Middle frontal gyrus (tissue), 1 donor: Measurements from ENCODE around the gene FKBP8.

Source experiments
- DNase-seq: peaks from one replicate; pipeline ENCODE4 v3.0.0-alpha.2; 2015; ENCODE audit warnings: low spot score; ENCODE audit errors: extremely low spot score

The FKBP8 gene

DNA sequence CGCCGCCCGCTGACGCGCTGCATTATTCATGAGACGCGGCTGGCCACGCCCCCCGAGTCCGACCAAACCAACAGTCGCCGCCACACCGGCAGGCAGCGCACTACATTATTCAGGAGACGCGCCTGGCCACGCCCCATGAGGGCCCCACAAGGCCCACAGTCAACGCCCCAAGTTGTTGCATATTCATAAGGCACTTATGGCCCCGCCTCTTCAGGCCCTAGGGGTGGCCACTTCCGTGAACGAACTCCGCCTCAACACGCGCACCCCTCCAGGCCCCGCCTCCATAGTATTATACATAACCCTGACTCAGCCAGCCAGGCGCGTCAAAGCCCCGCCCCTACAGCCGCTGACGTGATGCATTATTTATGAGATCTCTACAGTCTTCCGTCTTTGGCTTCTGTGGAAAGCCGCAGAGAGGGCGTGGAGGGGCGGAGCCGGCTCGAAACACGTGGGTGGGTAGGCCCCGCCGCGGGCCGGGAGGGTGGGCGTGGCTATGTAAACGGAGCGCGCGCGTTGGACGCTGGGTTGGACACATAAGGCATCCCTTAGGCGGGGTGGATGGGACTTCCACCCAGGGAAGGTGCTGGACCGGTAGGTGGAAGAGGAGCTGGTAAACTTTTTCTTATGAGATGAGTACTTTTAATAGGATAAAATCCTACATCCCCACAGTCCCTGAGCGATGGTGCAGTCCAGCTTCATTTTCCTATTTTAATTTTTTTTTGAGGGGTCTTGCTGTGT, 21.1 kb downstream of the FKBP8 start:
- DNase-seq = peak; percentile 100

DNA sequence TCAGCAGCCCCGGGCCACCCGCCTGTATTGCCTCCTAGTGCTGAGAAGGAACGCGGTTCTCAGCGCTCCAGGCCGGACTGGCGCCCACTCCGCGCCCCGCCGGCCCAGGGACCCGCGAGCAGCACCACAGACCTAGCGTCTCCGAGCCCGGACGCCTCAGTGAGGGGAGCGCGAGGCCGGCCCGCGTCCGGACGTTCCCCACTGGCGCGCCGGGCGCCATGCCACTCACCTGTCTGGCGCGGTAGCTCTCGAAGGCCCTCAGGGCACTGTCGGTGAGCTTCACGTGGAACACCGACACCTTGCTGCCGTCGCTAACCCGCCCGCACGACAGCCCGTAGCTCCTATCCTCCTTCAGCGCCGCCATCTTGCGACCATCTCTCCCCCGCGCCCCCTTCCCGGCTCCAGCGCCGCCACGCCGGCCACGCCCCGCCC, 21.7 kb downstream of the FKBP8 start, which contains the start of gene ELL:
Gene ELL (minus strand): TSS at position 379 of the 432 bp plus-strand sequence. CDS start 15 bp downstream, at position 364.
- no peak for DNase-seq

DNA sequence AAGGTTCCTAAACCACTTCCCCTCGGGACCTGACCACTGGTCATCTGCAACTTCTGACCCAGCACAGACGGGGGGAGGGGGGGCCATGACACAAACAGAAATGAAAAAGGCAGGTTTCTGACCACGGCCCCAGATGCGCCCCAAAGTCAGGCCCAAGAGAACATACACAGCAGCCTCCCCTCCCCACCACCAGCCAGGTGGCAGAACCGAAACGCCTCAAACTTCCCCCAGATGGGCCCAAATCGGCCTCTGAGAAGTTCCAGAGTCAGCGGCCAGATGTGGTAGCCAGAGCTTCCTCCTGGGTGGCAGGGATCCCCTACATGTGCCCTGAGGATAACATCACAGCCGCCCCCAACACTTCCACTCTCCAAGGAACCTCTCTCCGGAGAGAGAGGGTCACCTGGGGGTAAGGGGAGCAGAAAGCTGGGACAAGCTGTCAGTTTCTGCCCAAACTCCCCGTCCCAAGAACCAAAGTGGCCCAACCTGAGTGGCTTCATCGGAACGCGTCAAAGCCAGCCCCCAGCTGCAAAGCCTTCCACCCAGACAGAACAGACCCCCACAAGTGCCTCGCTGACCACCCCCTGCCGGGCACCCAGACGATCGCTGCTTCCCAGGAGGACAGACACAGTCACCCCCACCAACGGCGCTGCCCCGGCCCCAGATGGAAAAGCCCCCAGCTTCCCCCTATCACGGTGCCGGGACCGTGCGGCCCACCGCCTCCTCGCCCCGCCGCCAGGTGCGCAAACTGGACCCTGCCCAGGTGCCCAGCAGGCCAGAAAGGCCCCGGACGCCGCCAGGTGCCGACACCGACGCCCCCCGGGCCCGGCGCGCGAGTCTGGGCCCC, 22.3 kb downstream of the FKBP8 start:
- no peak for DNase-seq

DNA sequence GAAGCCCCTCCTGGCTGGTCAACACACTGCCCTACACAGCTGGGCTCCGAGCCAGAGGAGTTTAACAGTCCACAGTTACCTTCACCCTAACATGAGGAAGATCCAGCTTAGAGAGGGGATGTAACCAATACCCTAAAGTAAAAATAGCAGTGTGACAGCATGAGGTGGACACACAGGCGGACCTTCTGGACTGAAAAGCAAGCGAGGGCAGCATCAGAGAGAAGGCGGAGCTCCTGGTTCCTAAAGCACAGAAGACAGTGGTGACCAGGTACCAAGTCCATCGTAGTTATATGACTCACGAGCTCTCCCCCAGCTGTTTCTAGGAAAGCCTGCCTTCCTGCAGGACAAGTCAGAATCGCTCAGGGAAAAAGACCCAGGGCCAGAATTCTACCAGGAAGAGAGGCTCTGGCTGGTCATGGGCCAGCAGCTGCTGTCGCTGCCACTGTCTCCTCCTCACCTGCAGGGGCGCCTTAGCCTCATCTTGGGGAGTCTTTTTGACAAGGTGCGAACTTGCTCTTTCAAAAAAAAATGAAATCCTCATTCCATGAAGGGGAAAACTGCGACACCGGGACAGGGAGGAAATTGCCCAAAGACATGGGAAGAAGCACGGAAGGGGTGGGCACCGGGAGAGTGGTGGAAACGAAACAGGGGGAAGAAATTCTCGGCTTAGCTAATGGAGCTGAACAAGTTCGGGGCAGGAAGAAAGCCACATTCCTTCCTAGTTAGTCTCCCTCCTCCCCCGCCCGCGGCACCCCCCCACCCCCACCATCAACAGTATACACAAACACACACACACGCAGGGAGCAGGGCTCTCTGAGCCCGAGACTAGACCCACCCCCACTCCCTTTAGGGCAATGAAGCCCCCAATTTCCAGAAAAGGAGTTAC, 23.2 kb downstream of the FKBP8 start:
- DNase-seq = no peak

DNA sequence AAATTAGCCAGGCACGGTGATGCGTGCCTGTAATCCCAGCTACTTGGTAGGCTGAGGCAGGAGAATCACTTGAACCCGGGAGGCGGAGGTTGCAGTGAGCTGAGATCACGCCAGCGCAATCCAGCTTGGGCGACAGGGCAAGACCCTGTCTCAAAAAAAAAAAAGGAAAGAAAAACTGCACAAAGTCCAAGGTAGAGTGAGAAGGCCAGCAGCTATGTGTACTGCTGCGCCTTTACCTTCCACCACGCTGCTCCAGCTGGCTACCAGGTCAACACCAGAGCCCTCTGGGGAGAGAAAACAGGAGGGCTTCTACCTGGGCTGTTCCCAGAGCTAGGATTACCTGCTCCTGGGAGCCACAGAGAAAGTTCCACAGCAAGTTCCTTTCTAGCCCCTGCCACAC, 24.7 kb downstream of the FKBP8 start:
- no peak for DNase-seq

DNA sequence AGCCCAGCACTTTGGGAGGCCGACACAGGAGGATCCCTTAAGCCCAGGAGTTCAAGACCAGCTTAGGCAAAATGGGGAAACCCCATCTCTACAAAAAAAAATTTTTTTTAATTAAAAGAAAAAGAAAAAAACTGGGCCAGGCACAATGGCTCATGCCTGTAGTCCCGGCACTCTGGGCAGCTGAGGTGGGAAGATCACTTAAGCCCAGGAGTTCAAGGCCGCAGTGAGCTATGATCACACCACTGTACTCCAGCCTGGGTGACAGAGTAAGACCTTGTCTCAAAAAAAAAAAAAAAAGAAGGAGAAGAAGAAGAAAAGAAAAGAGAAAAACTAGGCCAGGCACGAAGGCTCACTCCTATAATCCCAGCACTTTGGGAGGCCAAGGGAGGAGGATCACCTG, 25.8 kb downstream of the FKBP8 start:
- DNase-seq = no peak

DNA sequence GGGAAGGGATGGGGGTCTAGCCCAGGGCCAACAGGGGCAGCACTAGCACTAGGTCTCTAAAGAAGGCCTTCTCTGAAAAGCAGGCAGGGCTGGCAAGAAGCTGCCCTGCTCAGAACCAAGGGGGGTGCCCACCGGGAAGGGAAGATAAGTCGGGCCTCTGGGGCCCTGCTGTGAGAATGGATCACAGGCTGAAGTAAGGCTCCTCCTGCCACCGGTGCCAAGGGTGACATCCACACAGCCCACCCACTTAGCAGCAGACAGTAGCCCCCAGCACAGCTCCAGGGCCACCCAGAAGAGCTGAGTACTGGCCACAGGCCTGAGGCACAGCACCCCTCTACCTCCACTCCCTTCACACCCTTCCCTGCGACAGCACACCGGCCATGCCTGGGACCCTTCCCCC, 27.4 kb downstream of the FKBP8 start:
- no peak for DNase-seq

DNA sequence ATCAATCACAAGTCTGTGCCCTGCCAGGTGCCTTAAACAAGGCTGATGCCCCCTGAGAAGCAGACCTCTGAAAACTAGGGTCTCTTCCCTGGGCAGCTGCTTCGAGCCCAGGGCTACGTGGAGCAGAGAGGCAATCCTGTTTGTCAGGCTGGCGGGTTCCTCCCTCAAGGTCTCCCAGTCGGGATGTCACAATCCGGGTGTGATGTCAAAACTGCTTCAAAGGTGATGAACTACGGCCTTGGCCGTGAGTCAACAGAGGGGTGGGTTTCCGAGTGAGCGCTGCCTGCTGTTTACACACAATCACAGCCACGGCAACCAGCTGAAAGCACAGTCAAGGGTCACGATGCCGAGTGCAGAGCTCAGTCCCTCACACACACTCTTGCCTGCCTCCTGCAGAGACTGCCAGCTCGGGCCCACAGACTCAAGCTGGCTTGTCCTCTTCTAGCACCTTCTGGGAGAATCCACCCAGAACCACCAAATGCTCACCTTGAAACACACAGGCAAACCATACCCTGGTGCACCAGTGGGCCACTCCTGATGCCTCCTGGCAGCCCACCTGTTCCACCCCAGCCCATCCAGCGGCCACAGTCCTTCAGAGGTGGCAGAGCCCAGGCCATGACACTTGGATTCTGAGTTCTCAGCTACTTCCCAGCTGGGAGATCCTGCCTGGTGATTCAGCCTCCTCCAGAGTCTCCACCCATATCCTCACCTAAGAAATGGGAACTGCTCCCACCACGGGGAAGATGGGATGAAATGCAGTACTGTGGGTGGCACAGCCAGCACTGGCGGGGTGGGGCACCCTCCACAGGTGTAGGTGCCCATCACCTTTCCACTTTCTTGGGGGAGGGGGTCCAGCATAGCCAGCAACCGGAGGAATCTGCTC, 28.3 kb downstream of the FKBP8 start:
- no peak for DNase-seq

DNA sequence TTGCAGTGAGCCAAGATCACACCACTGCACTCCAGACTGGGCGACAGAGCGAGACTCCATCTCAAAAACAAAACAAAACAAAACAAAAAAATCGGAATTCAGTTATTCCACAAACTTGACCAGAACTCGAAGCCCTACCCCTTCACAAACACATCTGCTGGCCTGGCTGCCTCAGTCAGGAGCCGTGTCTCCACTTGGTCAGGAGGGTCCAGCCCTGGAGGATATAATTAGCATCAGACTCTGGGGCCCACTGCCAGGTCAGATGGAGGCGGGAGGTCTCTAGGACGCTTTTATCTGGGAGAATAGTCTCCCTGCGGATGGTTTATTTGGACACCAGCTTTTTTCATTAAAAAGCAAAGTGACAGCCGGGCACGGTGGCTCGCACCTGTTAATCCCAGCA, 29.5 kb downstream of the FKBP8 start:
- DNase-seq = no peak

DNA sequence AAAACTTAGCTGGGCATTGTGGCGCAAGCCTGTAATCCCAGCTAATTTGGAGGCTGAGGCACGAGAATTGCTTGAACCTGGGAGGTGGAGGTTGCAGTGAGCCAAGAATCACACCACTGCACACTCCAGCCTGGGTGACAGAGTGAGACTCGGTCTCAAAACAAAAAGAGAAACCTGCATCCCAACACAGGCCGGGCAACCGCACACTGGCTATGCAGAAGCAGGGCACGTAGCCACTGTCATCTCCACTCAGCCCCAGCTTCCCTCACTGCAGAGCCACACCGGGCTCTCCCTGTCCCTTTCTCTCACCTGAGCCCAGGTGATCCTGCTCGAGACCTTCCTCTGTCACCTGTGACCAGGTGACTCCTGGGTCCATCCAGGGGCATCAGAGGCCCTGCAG, 33.2 kb downstream of the FKBP8 start:
- no peak for DNase-seq

DNA sequence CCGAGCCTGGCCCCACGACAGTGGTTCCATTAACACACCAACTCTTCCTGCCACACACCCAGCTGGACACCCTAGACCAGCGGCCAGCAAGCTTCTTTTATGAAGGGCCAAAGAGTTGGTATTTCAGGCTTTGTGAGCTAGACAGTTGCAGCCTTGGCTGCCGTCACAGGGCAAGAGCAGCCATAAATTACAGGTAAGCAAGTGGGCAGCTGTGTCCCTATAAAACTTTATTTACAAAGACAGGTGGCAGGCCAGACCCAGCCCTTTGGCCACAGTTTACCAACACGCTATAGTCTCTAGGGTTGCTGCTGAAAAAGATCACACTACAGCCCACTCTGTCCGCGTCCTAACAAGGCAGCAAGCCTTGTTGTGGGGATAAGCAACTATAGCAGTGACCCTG, 34.8 kb downstream of the FKBP8 start:
- DNase-seq = no peak

DNA sequence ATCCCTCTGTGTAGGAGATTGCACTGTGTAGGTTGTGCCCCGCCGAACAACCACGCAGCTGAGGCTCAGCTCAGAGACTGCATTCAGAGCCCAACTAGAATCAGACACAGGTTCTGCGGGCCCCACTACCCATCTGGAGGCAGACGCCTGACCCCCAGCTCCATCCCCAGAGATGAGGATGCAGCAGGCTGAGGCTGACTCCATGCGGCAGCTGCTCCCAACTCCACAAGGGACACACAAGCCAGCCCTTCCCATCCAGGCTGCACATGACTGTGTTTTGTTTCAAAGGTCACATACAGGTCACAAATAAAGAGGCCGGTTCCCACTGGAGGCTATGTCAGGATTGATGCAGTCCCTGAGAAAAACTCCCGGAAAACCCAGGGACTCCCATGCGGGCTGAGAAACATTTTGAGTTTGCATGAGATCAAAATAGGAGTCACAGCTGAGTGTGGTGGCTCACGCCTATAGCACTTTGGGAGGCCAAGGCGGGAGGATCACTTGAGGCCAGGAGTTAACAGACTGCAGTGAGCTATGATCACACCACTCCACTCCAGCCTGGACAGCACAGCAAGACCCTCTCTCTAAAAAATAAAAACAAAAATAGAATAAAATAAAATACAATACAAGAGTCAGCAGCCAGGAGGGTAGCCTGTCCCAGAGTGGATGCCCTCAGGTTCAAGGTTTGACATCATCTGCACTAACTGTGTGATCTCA, 35.5 kb downstream of the FKBP8 start:
- DNase-seq = no peak

DNA sequence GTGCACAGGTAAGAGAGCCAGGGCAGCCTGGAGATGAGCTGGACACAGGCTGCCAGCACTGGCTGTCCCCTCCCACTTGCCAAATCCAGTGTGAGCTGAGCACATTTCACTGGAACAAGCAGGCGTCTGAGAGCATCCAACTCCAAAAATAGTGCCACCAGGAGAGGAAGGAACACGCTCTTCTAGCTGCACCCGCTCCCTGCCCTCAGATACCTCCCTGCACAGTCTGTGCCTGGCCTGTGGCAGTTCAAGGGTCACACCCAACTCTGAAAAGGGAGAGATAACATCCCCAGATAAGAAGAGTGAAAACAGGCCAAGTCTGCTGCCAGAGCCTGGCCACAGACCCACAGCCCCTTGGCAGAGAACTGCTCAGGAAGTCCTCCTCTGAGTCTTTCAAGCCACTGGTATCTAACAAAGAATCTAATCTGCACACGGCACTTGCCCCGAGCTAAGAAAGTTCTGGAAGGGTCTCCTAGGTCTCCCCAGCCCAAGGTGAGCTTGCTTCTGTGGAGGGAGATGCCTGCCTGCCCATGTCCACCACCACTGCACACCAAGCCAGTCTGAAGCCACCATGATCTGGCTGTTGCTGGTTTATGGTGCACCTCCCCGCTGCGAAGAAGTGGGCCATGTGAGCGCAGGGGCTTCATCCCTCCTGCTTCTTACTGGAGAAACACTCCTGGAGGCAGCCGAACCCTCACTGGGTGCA, 36.2 kb downstream of the FKBP8 start:
- peak; percentile 39 for DNase-seq

DNA sequence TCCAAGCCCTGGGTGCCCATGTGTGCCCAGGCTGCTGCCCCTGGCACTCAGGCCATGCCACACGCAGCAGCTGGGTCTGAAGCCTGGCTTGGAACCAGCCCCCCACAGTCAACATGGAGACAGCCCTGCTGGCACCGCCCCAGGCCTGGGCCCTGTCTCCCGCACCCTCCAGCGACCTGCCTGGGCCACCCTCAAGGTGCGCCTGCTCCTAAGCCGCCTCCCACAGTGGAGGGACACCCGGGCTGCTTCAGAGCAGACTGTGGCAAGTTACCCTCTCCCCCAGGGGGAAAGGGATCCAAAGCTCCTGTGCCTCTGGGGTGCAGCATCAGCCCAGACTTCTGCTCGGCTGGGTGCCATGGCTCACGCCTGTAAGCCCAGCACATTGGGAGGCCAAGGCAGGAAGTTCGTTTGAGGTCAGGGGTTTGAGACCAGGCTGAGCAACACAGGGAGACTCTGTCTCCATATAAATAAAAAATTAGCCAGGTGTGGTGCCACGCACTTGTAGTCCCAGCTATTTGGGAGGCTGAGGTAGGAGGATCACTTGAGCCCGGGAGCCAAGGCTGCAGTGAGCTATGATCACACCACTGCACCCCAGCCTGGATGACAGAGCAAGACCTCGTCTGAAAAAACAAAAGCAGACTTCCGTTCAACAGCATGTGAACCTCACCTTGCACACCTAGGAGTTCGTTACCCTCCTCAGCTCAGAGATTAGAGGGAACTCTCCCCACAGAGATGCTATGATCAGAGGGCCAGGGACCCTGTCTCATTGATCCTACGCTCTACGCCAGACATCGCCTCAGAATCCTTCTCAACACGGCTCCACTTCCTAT, 37.1 kb downstream of the FKBP8 start:
- no peak for DNase-seq

DNA sequence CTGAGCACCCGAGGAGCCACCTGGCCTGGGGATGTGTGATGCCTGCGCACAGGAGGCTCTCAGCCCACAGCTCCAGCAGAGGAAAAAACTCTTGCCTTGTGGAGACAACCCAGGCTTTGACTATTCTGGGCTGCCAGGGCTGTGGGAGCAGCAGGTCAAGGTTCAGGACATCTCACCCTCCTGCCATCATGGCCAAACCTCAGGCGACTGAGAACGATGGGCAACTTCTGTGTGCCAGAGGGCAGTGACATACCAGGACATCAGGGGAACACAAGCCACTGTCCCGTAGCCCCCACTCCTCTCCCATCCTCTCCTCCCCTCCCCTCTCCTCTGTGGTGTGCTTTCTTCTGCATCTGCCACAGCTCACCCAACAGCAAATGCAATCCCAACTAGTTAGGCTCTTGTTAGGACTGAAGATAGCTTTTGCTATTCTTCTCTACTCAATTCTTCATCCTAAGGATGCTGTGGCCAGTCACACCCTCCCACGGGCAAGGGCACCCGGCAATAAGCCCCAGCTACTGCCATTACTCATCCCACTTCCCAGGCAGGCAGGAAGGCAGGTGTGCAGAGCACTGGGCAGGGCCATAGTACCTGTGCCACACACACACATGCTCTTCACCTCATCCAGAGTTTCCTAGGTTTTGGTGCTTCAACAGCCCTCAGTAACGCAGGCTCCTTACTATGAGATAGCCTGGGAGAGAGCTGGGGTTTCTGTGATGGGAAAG, 38.3 kb downstream of the FKBP8 start:
- DNase-seq = no peak

DNA sequence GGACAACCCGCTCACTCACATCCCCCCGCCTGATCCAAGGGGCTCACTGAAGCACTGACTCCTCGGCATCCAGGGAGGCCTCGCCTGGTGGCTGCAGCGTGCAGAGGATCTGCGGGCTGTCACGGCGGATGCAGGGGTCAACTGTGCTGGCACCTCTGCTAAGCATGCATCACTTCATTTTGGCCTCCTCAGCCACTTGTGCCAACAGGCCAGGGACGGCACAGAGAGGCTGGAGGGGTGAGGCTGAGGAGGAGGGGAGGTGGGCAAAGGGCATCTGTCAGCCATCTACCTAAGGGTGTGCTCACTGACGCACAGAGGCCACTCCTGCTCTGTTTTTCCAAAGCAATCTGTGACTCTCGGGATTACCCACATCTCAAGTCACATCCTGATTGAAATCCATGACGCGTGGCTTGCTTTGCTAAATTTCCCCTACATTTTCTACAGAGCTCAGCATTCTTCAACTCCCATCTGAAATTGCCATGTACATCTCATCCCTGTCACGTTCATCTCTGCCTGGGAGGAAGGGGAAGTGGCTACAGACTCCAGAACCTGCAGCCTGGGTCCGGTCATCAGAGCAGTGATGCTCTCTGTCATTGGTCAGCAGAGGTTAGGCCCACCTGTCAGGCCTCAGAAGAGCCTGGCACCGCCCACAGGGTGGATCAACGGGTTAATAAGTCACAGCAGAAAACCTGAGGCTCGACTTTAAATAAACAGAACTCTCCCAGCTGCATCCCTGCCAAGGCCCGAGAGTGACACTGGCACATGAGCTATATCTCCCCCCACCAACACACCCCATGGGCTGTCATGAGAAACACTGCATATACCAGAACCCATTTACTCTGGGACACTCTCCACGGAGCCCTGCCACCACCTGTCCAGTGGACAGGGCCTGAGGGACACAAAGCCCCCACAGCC, 39.1 kb downstream of the FKBP8 start:
- DNase-seq = no peak
